Lower leg skin (tissue), 3 donors: ENCODE results near the gene ZNF25.

ENCODE experiments used
- POLR2A ChIP-seq, 2 donors: fragments of 450-650 bp; IDR thresholded peaks; one replicate each; pipeline ENCODE4 v1.6.1; 2016 to 2017; ENCODE audit warnings: antibody characterized with exemption in 2 of 2, mild to moderate bottlenecking in 1 of 2, moderate library complexity in 1 of 2
- TF ChIP-seq, protein P1 (sequence below), 3 donors: fragments of 450-650 bp; IDR thresholded peaks; one replicate each; pipeline ENCODE4 v1.5.1; 2016; ENCODE audit warnings: antibody characterized with exemption in 3 of 3, mild to moderate bottlenecking in 3 of 3, moderate library complexity in 2 of 3

DNA sequence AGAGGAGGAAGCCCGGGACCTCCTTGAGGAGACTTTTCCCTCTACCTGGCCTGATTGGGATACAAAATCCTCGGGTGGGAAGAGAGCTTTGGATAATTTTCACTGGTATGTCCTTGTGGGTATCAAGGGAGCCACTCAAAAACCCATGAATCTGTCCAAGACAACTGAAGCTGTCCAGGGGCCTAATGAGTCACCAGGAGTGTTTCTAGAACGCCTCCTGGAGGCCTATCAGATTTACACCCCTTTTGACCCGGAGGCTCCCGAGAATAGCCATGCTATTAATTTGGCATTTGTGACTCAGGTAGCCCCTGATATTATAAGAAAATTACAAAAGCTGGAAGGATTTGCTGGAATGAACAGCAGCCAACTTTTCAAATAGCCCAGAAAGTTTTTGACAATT, 38.6 kb downstream of the ZNF25 start:
- TF ChIP-seq, protein P1, sequence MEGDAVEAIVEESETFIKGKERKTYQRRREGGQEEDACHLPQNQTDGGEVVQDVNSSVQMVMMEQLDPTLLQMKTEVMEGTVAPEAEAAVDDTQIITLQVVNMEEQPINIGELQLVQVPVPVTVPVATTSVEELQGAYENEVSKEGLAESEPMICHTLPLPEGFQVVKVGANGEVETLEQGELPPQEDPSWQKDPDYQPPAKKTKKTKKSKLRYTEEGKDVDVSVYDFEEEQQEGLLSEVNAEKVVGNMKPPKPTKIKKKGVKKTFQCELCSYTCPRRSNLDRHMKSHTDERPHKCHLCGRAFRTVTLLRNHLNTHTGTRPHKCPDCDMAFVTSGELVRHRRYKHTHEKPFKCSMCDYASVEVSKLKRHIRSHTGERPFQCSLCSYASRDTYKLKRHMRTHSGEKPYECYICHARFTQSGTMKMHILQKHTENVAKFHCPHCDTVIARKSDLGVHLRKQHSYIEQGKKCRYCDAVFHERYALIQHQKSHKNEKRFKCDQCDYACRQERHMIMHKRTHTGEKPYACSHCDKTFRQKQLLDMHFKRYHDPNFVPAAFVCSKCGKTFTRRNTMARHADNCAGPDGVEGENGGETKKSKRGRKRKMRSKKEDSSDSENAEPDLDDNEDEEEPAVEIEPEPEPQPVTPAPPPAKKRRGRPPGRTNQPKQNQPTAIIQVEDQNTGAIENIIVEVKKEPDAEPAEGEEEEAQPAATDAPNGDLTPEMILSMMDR (IDR thresholded peaks at IDR 0.05) = no peak
- no peak for TF ChIP-seq POLR2A (IDR thresholded peaks at IDR 0.05)
